Mucosa of descending colon (tissue), 3 donors: ENCODE data around the gene IFRD2. TPM values are rescaled to one million over a fixed set of nuclear protein-coding genes. Genes with fewer than 3 reads are reported as not detected.

ENCODE experiments used
- ATAC-seq: fragments of 200-7000 bp; cut with Tn5 transposase; one replicate; pipeline ENCODE4 v1.9.1; 2020; ENCODE audit warnings: mild to moderate bottlenecking, moderate library complexity
- DNase-seq, 3 donors: peaks; one replicate each; pipeline ENCODE4 v3.0.0-alpha.2; 2020
- H3K36me3 ChIP-seq: fragments of 200-600 bp; one replicate; pipeline ENCODE4 v1.8.0; 2021; ENCODE audit warnings: low read depth, mild to moderate bottlenecking
- H3K4me1 ChIP-seq: fragments of 200-600 bp; one replicate; pipeline ENCODE4 v1.8.0; 2021; ENCODE audit warnings: low read depth, mild to moderate bottlenecking
- H3K4me3 ChIP-seq: fragments of 200-600 bp; one replicate; pipeline ENCODE4 v1.8.0; 2021; ENCODE audit warnings: mild to moderate bottlenecking
- H3K9me3 ChIP-seq: fragments of 200-600 bp; one replicate; pipeline ENCODE4 v1.8.0; 2021; ENCODE audit warnings: mild to moderate bottlenecking
- CTCF ChIP-seq: fragments of 200-600 bp; IDR thresholded peaks from one replicate; pipeline ENCODE4 v1.8.0; 2022; ENCODE audit warnings: antibody characterized with exemption, mild to moderate bottlenecking
- intact Hi-C, 2 donors: fragments of 100-400 bp; cut with DNase I in 1 of 2; cut with micrococcal nuclease in 1 of 2; formaldehyde crosslinking; loops; one replicate each; pipeline versions ENCODE4 v1.11.0 to v1.11.1; 2022; cut with DNase I, micrococcal nuclease
- total RNA-seq, 3 donors: library from RNA; stranded (reverse); fragmentation: NEBNext Ultra II Directional in 2 of 3; extraction: Animal tissue kit (Norgen Biotek cat#: 25700) in 2 of 3; gene quantifications; one replicate each; pipeline versions ENCODE4 v1.2.1 to v1.2.4, GENCODE V29; 2021 to 2023
- donor health status: DM: no; HTN: no; CAD: no; lungs with moderate emphysema.
- donor health status: DM: no; HTN: no; CAD: no.
- donor health status: DM: no; HTN: yes; CAD: no.

The IFRD2 gene
- total RNA-seq, 3 donors from 2014 or later, result 54.8 to 59.8 (median 57.0) TPM

GRCh38 chr3:50333744-50334328 is 41.6 kb upstream of the IFRD2 start:
- DNase-seq, result no peak
- Histone ChIP-seq H3K36me3 (peaks cover 8% of the 10 kb centered on the region), H3K4me1 (peaks cover 41% of the 10 kb centered on the region), H3K9me3 (no peaks in the 10 kb centered on the region), H3K4me3 (no peak overlapping the region)
- ATAC-seq, result no peak
- intact Hi-C loops, result no loop called here
- no peak for TF ChIP-seq CTCF

GRCh38 chr3:50331364-50331907 is 39.2 kb upstream of the IFRD2 start:
- peaks cover 8% of the 10 kb centered on the region for H3K36me3 ChIP-seq
- peaks cover 42% of the 10 kb centered on the region for H3K4me1 ChIP-seq
- no peak for TF ChIP-seq CTCF
- no peaks in the 10 kb centered on the region for H3K9me3 ChIP-seq
- no peak for DNase-seq
- H3K4me3 ChIP-seq, result no peak overlapping the region
- no peak for ATAC-seq
- intact Hi-C loops, result no loop called here

- intact Hi-C loops, result no loop called here
- DNase-seq (no peak), ATAC-seq (no peak)
- Histone ChIP-seq H3K4me3 (no peak overlapping the region), H3K4me1 (peaks cover 32% of the 10 kb centered on the region), H3K36me3 (peaks cover 8% of the 10 kb centered on the region), H3K9me3 (no peaks in the 10 kb centered on the region)
- TF ChIP-seq CTCF, result no peak
Observed at GRCh38 chr3:50330330-50330729, 38.1 kb upstream of the IFRD2 start.

- Histone ChIP-seq H3K4me3 (peak within 1 kb of the TSS; percentile 60), H3K4me1 (peaks cover 18% of the 10 kb centered on the region), H3K36me3 (peaks cover 8% of the 10 kb centered on the region), H3K9me3 (no peaks in the 10 kb centered on the region)
- ATAC-seq (peak; percentile 97), DNase-seq (peak; percentile 97 to 100 (median 98))
- intact Hi-C loops, result no loop called here
- no peak for TF ChIP-seq CTCF
Observed at GRCh38 chr3:50327943-50328691, 35.9 kb upstream of the IFRD2 start, which contains the start of gene TUSC2. TUSC2 (minus strand) TSS chr3:50328223; CDS start chr3:50328099, 124 bp downstream.

- no peak for TF ChIP-seq CTCF
- peaks cover 18% of the 10 kb centered on the region for H3K4me1 ChIP-seq
- H3K36me3 ChIP-seq, result peaks cover 8% of the 10 kb centered on the region
- intact Hi-C loops, result no loop called here
- H3K4me3 ChIP-seq, result no peak overlapping the region
- H3K9me3 ChIP-seq, result no peaks in the 10 kb centered on the region
- DNase-seq (no peak), ATAC-seq (no peak)
Observed at GRCh38 chr3:50327129-50327528, 34.9 kb upstream of the IFRD2 start.
